Measurements from ENCODE around the gene RPS2. TPM values are rescaled to one million over a fixed set of nuclear protein-coding genes. Genes with fewer than 3 reads are reported as not detected.

Gene RPS2
- total RNA-seq, 1 experiment from 2014 or later, result 3,874 TPM

- H3K79me2 ChIP-seq (ENCODE audit: insufficient read depth, low read length), result no peaks in the 10 kb centered on the region
- Mint-ChIP-seq H3K9me3 (no peaks in the 10 kb centered on the region), H3K4me3 (peak overlapping the region; percentile 40 to 65), H3K4me1 (peaks cover 14 to 55% of the 10 kb centered on the region in 2 experiments), H3K36me3 (ENCODE audit: insufficient read depth in 1 of 3, low read depth in 3 of 3) (no peaks in the 10 kb centered on the region), H3K27me3 (ENCODE audit: low read depth) (peaks cover 77% of the 10 kb centered on the region), H3K27ac (peak overlapping the region in 1 of 3 experiments; percentile 89; a peak in 2 of 7 replicates)
- H3K56ac ChIP-seq (ENCODE audit: insufficient read length, low read depth, low read length), result no peak overlapping the region
- H2AFZ ChIP-seq (ENCODE audit: low read length), result no peak overlapping the region
- no peak overlapping the region for H3K9ac ChIP-seq (ENCODE audit: extremely low read depth, insufficient read length, low read length)
- no peak overlapping the region for H4K5ac ChIP-seq (ENCODE audit: insufficient read length, low read depth, low read length)
- no peak overlapping the region for H2BK20ac ChIP-seq (ENCODE audit: low read depth, low read length, poor library complexity, severe bottlenecking)
- H2BK12ac ChIP-seq (ENCODE audit: insufficient read length, low read depth, low read length), result no peak overlapping the region
- no peaks in the 10 kb centered on the region for H4K20me1 ChIP-seq (ENCODE audit: control insufficient read depth, insufficient read depth, insufficient read length)
- no peak overlapping the region for H2BK15ac ChIP-seq (ENCODE audit: low read depth, low read length)
- no peak overlapping the region for H3K18ac ChIP-seq (ENCODE audit: insufficient read length, low read depth, low read length)
- peak overlapping the region; percentile 40 for H3K4me2 ChIP-seq (ENCODE audit: insufficient read depth, insufficient read length, low read length)
- H3K9me3 ChIP-seq (ENCODE audit: control insufficient read depth, low read depth, low read length), result no peaks in the 10 kb centered on the region
- TF ChIP-seq CTCF (conservative IDR thresholded peaks at IDR 0.05), result no peak
- no peak overlapping the region for H2AK5ac ChIP-seq (ENCODE audit: insufficient read length, low read length)
- peaks cover 4% of the 10 kb centered on the region for H3K23me2 ChIP-seq (ENCODE audit: insufficient read length, low read depth, low read length, poor library complexity, severe bottlenecking)
- peaks cover 43% of the 10 kb centered on the region for H3K27me3 ChIP-seq (ENCODE audit: insufficient read depth, low read length)
- no peak overlapping the region for H4K8ac ChIP-seq (replicated peaks; ENCODE audit: insufficient read length, low read depth, low read length)
- no peak overlapping the region for H2BK5ac ChIP-seq (ENCODE audit: insufficient read length, low read length)
- no peak for DNase-seq
- H3T11ph ChIP-seq (ENCODE audit: low read length), result no peak overlapping the region
- no peak overlapping the region for H3K27ac ChIP-seq (ENCODE audit: insufficient read length, low read depth, low read length)
- no peaks in the 10 kb centered on the region for H3K79me1 ChIP-seq (ENCODE audit: insufficient read depth, low read depth, low read length, poor library complexity, severe bottlenecking)
- no CpG with 5 or more reads among the region's 5 CpGs for WGBS (ENCODE audit: extremely low coverage, insufficient read length, low lambda C conversion rate)
- H3K14ac ChIP-seq (ENCODE audit: insufficient read depth, low read length), result no peak overlapping the region
- H3K23ac ChIP-seq (ENCODE audit: insufficient read length, low read depth, low read length), result no peak overlapping the region
- H2BK120ac ChIP-seq (ENCODE audit: low read depth, low read length, poor library complexity, severe bottlenecking), result no peak overlapping the region
- no peaks in the 10 kb centered on the region; the same call in 1 of the 2 replicates for H3K4me1 ChIP-seq (ENCODE audit: insufficient read depth, low read length)
- H4K91ac ChIP-seq (ENCODE audit: insufficient read length, low read depth, low read length), result no peak overlapping the region
- H3K4ac ChIP-seq (ENCODE audit: low read depth, low read length), result no peak overlapping the region
These were observed 48.0 kb downstream of the RPS2 start for GRCh38 chr16:1916640-1916990.

Data from H9 (cell line).